Heart right ventricle (tissue), 16 donors: Measurements from ENCODE around the gene PCNT. TPM values are rescaled to one million over a fixed set of nuclear protein-coding genes. Genes with fewer than 3 reads are reported as not detected.
A peak's percentile ranks its signal among the peaks of the same experiment; 100 is the strongest.

Source experiments
- ATAC-seq, 8 donors: fragments of 200-7000 bp; cut with Tn5 transposase; one replicate each; pipeline ENCODE4 v1.9.1; 2020; ENCODE audit warnings: mild to moderate bottlenecking in 8 of 8, moderate library complexity in 8 of 8, moderate number of reproducible peaks in 1 of 8
- DNase-seq, 2 donors: peaks; one replicate each; pipeline ENCODE4 v3.0.0-alpha.2; 2020
- H3K27ac ChIP-seq, 10 donors: fragments of 200-600 bp; sonication (generic) in 2 of 10; one replicate each; pipeline versions ENCODE4 v1.5.0 to v1.8.0; 2020 to 2022; ENCODE audit warnings: mild to moderate bottlenecking in 3 of 10
- H3K27me3 ChIP-seq, 7 donors: fragments of 200-600 bp; one replicate each; pipeline ENCODE4 v1.8.0; 2021 to 2022; ENCODE audit warnings: mild to moderate bottlenecking in 2 of 7
- H3K36me3 ChIP-seq, 9 donors: fragments of 200-600 bp; sonication (generic) in 1 of 9; one replicate each; pipeline versions ENCODE4 v1.5.0 to v1.8.0; 2020 to 2022; ENCODE audit warnings: mild to moderate bottlenecking in 2 of 9
- H3K4me1 ChIP-seq, 9 donors: fragments of 200-600 bp; sonication (generic) in 1 of 9; one replicate each; pipeline versions ENCODE4 v1.5.0 to v1.8.0; 2020 to 2022; ENCODE audit warnings: mild to moderate bottlenecking in 4 of 9
- H3K4me3 ChIP-seq, 10 donors: fragments of 200-600 bp; sonication (generic) in 2 of 10; one replicate each; pipeline versions ENCODE4 v1.5.0 to v1.8.0; 2020 to 2022; ENCODE audit warnings: mild to moderate bottlenecking in 7 of 10, moderate library complexity in 2 of 10
- H3K9me3 ChIP-seq, 11 donors: fragments of 200-600 bp in 10 of 11; sonication (generic) in 2 of 11; one replicate each; pipeline versions ENCODE4 v1.5.0 to v1.8.0; 2013 to 2022; ENCODE audit warnings: mild to moderate bottlenecking in 2 of 11, control low read depth in 1 of 11, moderate library complexity in 1 of 11
- WGBS, 2 donors: extraction: QIAGEN DNeasy Blood & Tissue Kit; methylation state at CpG; one replicate each; pipeline ENCODE4 v1.1.7; 2013; ENCODE audit warnings: inconsistent platforms in 1 of 2; 5-methylcytosine and 5-hydroxymethylcytosine counted together
- intact Hi-C, 10 donors: fragments of 100-400 bp; cut with DNase I; formaldehyde crosslinking; loops; one replicate each; pipeline versions ENCODE4 v1.11.1 to v1.14.2; 2022
- polyA plus RNA-seq, 2 donors: library from polyadenylated mRNA; stranded (reverse); fragments of 200-250 nt; gene quantifications; one replicate each; pipeline ENCODE4 v1.2.3, GENCODE V29; 2013
- total RNA-seq, 10 donors: library from RNA; stranded (reverse); fragmentation: NEBNext Ultra II Directional in 3 of 10; extraction: Animal tissue kit (Norgen Biotek cat#: 25700) in 3 of 10; gene quantifications; one replicate each; pipeline versions ENCODE4 v1.2.1 to v1.2.4, GENCODE V29; 2021 to 2023
- TF ChIP-seq, protein P1 (sequence below), 9 donors: fragments of 200-600 bp; sonication (generic) in 2 of 9; IDR thresholded peaks; one replicate each; pipeline versions ENCODE4 v1.5.0 to v1.8.0; 2021 to 2022; ENCODE audit warnings: antibody characterized with exemption in 9 of 9, mild to moderate bottlenecking in 5 of 9, moderate library complexity in 1 of 9
- donor health status: Arrhythmogenic right ventricular cardiomyopathy.
- donor health status: ischemic (EF 13 %, LVEDD 7.1; RV severe dilation, severe dysfunction).
- donor health status: healthy with polysubstance abuse.
- donor health status: DM: no; HTN: yes; CAD: no.
- donor health status: DM: no; HTN: no; CAD: no.
- donor health status: ischemic (EF 25% LVEDD 6.9; RV normal size, moderate dysfunction).
- donor health status: ischemic (EF 25% LVEDD 5.7; RV mildly dilated, moderate dysfunction).
- donor health status: healthy.
- donor health status: DM: yes; HTN: yes; CAD: no.
- donor health status: Ischemic cardiomyopathy.
- donor health status: ischemic (EF 35%, LVEDD 5.7; RV mildly dilated, moderate dysfunction).
- donor health status: nonischemic (EF 11% LVEDD 7.7; RV severe dilation, severe dysfunction).
- donor health status: DM: yes; HTN: yes; CAD: no.
- donor health status: PGD.
- donor health status: ischemic (EF 29% LVEDD 5.4; RV normal size, mild dysfunction).
- donor health status: nonischemic (EF 23%, LVEDD 6.1; RV moderate dilation, normal function).

PCNT gene
- total and polyA plus RNA-seq, 12 donors = 17.5 to 58.6 (median 26.9) TPM

DNA sequence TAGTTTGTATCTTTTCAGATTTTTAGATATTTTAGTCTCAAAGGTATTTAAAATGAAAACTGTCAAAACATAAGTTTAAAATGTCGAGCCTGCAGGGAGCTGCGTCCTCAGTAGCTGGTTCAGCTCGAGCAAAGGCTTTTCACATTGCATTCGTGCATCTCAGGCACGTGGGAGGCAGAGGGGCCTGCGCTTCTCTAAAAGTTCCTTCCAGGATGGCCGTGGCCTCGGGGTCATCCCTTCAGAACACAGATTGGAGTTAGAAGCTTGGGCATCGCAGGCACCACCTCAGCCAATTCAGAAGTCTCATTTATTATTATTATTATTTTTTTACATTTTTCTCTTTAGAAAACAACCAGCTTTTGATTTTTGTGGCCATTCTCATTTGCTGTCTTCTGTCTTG is 67.8 kb downstream of the PCNT start:
- Histone ChIP-seq H3K27me3 (no peaks in the 10 kb centered on the region), H3K27ac (no peak overlapping the region), H3K9me3 (no peaks in the 10 kb centered on the region), H3K4me1 (peaks cover 0 to 11% (median 0%) of the 10 kb centered on the region in 9 donors), H3K36me3 (peaks cover 0 to 91% (median 7%) of the 10 kb centered on the region in 9 donors), H3K4me3 (no peak overlapping the region)
- DNase-seq (no peak), ATAC-seq (no peak)
- TF ChIP-seq, protein P1, sequence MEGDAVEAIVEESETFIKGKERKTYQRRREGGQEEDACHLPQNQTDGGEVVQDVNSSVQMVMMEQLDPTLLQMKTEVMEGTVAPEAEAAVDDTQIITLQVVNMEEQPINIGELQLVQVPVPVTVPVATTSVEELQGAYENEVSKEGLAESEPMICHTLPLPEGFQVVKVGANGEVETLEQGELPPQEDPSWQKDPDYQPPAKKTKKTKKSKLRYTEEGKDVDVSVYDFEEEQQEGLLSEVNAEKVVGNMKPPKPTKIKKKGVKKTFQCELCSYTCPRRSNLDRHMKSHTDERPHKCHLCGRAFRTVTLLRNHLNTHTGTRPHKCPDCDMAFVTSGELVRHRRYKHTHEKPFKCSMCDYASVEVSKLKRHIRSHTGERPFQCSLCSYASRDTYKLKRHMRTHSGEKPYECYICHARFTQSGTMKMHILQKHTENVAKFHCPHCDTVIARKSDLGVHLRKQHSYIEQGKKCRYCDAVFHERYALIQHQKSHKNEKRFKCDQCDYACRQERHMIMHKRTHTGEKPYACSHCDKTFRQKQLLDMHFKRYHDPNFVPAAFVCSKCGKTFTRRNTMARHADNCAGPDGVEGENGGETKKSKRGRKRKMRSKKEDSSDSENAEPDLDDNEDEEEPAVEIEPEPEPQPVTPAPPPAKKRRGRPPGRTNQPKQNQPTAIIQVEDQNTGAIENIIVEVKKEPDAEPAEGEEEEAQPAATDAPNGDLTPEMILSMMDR (IDR thresholded peaks at IDR 0.05) = no peak
- intact Hi-C loops = no loop called here
- WGBS, 2 donors = 87 to 89% methylated on average over 9 of the region's 9 CpGs

DNA sequence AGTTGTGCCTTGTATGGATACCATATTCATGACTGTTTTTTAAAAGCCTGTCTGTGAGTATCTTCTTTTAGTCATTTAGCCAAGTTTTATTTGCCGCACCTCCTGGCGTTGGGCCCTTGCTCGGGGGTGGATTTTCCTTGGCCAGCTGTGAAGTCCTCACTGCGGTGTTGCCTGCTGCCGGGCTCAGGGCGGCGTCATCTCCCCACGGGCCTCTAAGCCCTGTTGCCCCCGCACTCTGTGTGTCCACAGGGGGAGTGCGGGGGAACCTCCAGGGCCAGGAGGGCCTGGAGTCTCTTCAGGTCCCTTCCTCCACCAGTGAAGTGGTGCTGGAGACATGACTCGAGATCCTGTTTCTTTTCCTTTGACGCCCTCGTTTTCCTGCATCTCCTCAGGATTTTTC is 69.0 kb downstream of the PCNT start:
- TF ChIP-seq, protein P1 (IDR thresholded peaks at IDR 0.05) = no peak
- no peak overlapping the region for H3K27ac ChIP-seq
- H3K4me3 ChIP-seq = no peak overlapping the region
- ATAC-seq (peak in 5 of 8 donors; percentile 36 to 77 (median 62)), DNase-seq (peak; percentile 24 to 34)
- H3K36me3 ChIP-seq = peaks cover 0 to 92% (median 14%) of the 10 kb centered on the region in 9 donors
- WGBS, 2 donors = 66 to 70% methylated on average over 13 of the region's 13 CpGs
- H3K27me3 ChIP-seq = no peaks in the 10 kb centered on the region
- H3K9me3 ChIP-seq = no peaks in the 10 kb centered on the region
- intact Hi-C loops = no loop called here
- H3K4me1 ChIP-seq = peaks cover 0 to 11% (median 0%) of the 10 kb centered on the region in 9 donors

DNA sequence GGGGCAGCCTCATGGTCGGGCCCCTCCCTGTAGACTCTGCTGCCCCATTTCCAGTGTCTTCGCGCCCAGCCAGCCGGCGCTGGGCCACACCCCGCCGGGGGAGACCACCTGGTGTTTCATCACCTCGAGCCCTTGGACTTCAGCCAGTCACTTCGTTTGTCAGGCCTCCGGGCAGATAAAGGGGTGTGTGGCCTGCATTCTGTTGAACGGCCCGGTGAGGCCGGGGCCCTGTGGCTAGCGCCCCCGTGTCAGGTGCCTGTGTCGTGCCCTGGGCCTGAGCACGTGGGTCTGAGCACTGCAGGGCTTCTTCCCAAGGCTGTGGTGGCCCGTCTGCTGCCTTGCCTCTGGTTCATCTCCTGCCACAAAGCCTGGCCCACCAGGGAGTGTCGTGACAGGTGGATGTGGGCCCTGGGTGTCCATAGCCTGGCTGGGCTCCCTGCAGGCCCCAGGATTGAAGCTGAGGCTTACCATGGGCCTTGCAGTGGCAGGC is 69.5 kb downstream of the PCNT start:
- intact Hi-C loops = no loop called here
- no peak overlapping the region for H3K27ac ChIP-seq
- H3K4me3 ChIP-seq = no peak overlapping the region
- no peaks in the 10 kb centered on the region for H3K27me3 ChIP-seq
- H3K9me3 ChIP-seq = no peaks in the 10 kb centered on the region
- DNase-seq (no peak), ATAC-seq (peak in 2 of 8 donors; percentile 9 to 34)
- 68% methylated on average over 19 of the region's 19 CpGs for WGBS, 2 donors
- H3K4me1 ChIP-seq = peaks cover 0 to 11% (median 0%) of the 10 kb centered on the region in 9 donors
- peaks cover 0 to 93% (median 19%) of the 10 kb centered on the region in 9 donors for H3K36me3 ChIP-seq
- TF ChIP-seq, protein P1 (IDR thresholded peaks at IDR 0.05) = no peak

DNA sequence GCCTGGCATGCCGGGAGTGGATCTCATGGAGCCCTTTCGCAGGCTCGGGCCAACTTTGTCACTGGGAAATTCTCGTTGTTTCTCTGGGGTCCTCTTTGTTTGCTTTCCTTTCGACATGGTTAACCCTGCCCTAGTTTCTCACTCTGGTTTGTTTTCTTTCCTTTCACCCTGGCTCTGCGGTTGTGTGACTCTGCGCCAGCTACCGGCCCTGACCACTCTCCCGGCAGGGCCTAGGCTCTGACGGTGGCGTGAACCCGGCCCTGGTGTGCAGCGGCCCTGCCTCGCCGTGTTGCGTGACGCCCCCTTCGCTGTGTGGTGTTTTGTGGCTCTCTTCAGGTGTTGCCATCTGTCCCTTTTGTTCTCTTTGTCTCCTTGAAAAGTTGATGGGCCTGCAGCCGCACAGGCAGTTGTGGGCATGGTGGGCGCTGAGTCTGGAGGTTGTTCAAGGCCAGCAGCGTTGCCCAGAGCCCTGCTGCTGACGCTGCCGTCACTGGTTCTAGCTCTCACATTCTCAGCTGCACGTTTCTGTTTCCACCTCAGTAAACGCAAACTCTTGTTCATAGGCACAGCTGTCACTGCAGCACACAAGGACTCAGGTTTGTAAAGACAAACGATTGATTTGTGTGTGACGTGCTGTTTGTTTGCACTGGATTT is 70.1 kb downstream of the PCNT start:
- peaks cover 0 to 93% (median 19%) of the 10 kb centered on the region in 9 donors for H3K36me3 ChIP-seq
- no peaks in the 10 kb centered on the region for H3K9me3 ChIP-seq
- peaks cover 0 to 11% (median 0%) of the 10 kb centered on the region in 9 donors for H3K4me1 ChIP-seq
- no peaks in the 10 kb centered on the region for H3K27me3 ChIP-seq
- TF ChIP-seq, protein P1 (IDR thresholded peaks at IDR 0.05) = no peak
- H3K27ac ChIP-seq = no peak overlapping the region
- DNase-seq (no peak), ATAC-seq (peak in 1 of 8 donors; percentile 8)
- 91 to 93% methylated on average over 27 of the region's 27 CpGs for WGBS, 2 donors
- H3K4me3 ChIP-seq = no peak overlapping the region
- intact Hi-C loops = no loop called here
